Forelimb muscle (tissue), 1 donor: Measurements from ENCODE around the gene ZNF516. TPM values are rescaled to one million over a fixed set of nuclear protein-coding genes. Genes with fewer than 3 reads are reported as not detected.

Experiments used
- DNase-seq: peaks from one replicate; pipeline ENCODE4 v3.0.0-alpha.2; 2013; ENCODE audit warnings: low read depth
- polyA plus RNA-seq: library from polyadenylated mRNA; unstranded; fragments of 120-200 nt; gene quantifications from one replicate; pipeline ENCODE4 v1.2.1, GENCODE V29; 2013; ENCODE audit not compliant: insufficient read length

Gene ZNF516
- polyA plus RNA-seq, 1 donor, result 39.4 TPM

GRCh38 chr18:76442413-76443171, 52.5 kb downstream of the ZNF516 start:
- DNase-seq, result no peak

GRCh38 chr18:76441668-76442412, 53.2 kb downstream of the ZNF516 start:
- DNase-seq, result no peak

GRCh38 chr18:76441002-76441667, 53.9 kb downstream of the ZNF516 start:
- DNase-seq, result no peak

- no peak for DNase-seq
Measured at GRCh38 chr18:76437910-76438309, 57.1 kb downstream of the ZNF516 start.

GRCh38 chr18:76437011-76437410, 58.0 kb downstream of the ZNF516 start:
- DNase-seq, result no peak

DNA sequence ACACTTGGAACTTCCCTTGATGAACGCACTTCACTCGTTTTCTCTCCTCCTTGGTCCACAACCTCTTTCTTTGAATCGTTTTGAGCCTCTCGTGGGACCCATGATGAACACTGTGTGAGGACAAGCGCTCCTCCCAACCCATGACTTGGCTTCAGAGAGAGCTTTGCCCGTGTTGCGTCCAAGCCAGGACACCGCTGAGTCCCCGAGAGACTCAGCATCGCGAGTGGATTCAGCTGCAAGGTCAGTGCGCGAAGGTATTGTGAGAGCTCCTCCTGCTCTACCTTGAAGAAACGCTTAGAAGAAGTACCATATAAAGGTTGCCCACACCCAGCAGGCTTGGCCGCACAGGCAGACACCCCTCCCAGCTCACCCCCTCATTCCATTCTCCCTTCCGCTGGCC, 58.7 kb downstream of the ZNF516 start:
- DNase-seq, result no peak

DNA sequence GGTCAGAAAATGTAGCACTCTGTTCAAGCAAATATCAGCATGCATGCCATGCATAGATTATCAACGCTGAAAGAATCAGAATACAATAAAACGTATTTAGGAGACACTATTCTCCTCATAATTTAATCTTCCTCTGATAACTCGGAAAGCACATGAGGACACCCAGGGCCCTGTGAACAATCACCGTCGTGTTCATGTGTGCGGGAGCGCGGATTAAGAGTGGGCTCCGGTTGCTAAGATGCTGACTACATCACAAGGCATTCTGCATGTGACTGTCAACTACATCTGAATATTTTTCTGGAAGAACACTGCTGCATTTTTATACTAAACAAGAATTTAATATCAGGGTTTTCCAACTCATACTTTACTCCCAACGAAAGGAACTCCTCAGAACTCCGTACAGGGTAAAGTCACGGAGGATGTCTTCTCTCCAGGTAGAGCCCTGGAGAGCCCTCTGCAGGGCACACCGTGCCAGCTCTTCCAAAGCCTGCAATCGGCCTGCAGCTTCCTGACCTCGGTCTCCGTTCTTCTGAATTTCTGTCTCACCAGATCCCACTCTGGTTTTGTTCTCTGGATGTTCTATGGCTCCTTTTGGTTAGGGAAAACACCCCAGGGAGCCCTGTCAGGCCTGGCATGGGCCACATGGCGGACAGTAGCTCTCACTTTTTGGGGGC, 59.6 kb downstream of the ZNF516 start:
- DNase-seq, result no peak

GRCh38 chr18:76434452-76434851, 60.6 kb downstream of the ZNF516 start:
- no peak for DNase-seq

DNA sequence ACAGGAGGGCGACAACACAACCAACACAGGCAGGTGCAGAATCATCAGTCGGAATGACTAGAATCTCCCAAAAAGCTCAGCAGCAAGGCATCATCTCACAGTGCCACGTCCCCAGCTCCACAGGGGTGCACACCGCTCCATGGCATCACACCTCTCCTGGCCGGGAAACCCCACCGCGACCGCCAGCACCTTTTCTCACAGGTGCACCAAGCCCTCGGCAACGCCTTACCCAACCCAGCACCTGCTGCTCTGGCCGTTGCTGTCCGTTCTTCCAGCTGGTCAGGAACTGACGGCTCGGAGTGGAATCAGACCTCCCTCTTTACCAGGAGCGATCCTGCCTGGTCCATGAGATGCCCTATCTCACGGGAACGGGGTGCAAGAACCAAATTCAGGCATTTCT, 61.3 kb downstream of the ZNF516 start:
- DNase-seq, result no peak

GRCh38 chr18:76432970-76433767, 61.9 kb downstream of the ZNF516 start:
- DNase-seq, result no peak

GRCh38 chr18:76432274-76432755, 62.7 kb downstream of the ZNF516 start:
- DNase-seq, result no peak

GRCh38 chr18:76431437-76432273, 63.4 kb downstream of the ZNF516 start:
- DNase-seq, result no peak

- DNase-seq, result no peak
Measured at GRCh38 chr18:76430636-76431035, 64.4 kb downstream of the ZNF516 start.

- DNase-seq, result no peak
Measured at GRCh38 chr18:76429262-76430126, 65.5 kb downstream of the ZNF516 start.

- no peak for DNase-seq
Measured at GRCh38 chr18:76428396-76429261, 66.4 kb downstream of the ZNF516 start.

DNA sequence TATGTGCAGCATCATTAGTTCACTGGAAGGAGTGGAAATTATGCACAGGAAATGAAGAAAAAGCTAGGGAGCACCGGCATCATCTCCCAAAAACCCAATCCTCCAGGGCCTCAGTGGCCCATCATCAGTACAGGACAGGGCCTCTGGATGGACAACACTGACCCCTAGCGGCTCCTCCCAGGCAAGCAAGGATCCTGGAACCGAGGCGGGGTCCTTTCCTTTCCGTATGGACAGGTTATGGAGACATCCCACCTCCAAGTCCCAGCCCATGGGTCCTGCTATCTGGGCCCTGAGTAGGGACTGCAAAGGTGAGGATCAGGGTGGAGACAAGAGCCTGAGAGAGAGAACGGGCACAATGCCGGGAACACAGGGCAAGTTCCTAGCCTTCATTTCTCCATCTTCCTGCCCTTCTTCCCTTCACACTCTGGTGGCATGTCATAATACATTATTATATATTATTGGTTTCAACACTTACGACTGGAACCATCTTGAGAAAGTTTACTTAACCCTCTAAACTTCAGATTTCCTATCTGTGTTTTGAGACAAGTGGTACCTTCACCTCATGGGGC, 68.2 kb downstream of the ZNF516 start:
- no peak for DNase-seq

DNA sequence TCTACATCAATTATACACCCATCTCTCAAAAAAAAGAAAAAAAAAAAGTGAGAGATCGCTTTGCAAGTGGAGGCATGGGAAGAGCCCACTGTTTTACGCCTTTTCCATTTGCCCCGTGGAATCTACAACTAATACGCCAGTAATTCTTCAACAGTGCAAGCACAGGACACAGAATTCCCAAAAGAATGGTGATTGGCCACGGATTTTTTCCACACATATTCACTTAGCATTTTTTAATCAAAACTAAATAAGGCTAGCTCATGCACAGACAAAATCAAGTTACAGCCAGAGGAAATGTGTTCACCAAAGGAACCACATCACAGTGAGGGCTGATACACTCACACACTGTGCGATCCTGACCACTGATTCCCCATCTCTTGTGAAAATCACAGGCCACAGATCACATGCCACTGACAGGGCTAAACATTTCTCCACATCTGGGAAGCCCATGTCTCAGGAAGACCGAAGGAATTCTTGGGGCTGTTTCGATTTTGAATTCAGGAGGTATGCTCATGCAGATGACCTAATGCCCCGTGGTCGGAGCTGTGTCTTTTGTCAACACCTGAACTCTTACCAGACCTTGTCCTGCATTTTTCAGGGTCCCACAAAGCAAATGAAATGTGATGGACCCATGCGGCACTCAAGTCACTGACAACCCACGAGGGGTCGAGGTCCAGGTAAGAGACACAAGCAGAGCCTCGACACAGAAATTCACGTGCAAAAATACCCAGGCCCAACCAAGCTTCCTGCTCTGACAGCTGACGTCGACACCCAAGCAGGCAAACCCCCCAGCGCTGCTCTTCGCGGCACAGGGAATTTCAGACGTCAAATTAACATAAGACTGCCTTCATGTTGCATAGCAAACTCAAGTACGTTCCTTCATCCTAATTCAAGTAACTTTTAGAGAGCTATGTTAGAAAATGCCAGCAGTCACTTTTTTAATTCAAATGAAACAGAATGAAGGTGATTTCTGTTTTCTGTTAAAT, 69.6 kb downstream of the ZNF516 start:
- no peak for DNase-seq
